ENCODE results near the gene SEMG2. TPM values are rescaled to one million over a fixed set of nuclear protein-coding genes. Genes with fewer than 3 reads are reported as not detected.

Gene SEMG2, protein sequence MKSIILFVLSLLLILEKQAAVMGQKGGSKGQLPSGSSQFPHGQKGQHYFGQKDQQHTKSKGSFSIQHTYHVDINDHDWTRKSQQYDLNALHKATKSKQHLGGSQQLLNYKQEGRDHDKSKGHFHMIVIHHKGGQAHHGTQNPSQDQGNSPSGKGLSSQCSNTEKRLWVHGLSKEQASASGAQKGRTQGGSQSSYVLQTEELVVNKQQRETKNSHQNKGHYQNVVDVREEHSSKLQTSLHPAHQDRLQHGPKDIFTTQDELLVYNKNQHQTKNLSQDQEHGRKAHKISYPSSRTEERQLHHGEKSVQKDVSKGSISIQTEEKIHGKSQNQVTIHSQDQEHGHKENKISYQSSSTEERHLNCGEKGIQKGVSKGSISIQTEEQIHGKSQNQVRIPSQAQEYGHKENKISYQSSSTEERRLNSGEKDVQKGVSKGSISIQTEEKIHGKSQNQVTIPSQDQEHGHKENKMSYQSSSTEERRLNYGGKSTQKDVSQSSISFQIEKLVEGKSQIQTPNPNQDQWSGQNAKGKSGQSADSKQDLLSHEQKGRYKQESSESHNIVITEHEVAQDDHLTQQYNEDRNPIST
- not detected in 2 replicates for total RNA-seq (2014; rRNA removed; shearing (Covaris generic))

- Histone ChIP-seq H3K36me3 (no peaks in the 10 kb centered on the region), H3K4me1 (no peaks in the 10 kb centered on the region), H3K9me3 (replicated peaks) (no peaks in the 10 kb centered on the region), H3K27me3 (peaks cover 28% of the 10 kb centered on the region), H3K27ac (no peak within 1 kb of the TSS), H3K4me3 (no peak within 1 kb of the TSS)
- DNase-seq: no peak
These were observed at the start of gene SEMG2 for GRCh38 chr20:45221076-45221475. Gene SEMG2, plus strand, starts transcription at chr20:45221373. Its CDS starts 17 bp downstream, at chr20:45221390.

DNA sequence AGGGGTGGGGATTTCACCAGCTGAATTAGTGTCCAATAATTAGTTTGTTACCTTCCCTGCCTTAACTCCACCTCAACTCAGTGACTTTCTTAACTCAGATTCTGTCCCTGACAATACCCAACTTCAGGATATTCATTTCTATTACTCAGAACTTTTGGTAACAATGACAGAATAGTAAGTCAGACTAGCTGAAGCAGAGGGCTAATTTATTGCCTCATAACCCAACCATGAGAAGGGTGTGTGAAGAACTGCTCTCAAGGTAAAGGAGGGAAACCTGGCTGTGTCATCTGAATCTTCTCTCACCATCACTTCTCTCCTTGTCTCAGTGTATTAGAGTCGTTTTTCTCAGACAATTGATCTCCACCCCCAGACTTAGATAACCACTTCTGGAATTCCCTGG is 47.7 kb upstream of the SEMG2 start:
- Histone ChIP-seq H3K27me3 (peaks cover 8% of the 10 kb centered on the region), H3K4me1 (no peaks in the 10 kb centered on the region; the same call in 1 of the 2 replicates), H3K36me3 (no peaks in the 10 kb centered on the region), H3K4me3 (no peak overlapping the region), H3K9me3 (replicated peaks) (no peaks in the 10 kb centered on the region), H3K27ac (no peak overlapping the region)
- no peak for DNase-seq

DNA sequence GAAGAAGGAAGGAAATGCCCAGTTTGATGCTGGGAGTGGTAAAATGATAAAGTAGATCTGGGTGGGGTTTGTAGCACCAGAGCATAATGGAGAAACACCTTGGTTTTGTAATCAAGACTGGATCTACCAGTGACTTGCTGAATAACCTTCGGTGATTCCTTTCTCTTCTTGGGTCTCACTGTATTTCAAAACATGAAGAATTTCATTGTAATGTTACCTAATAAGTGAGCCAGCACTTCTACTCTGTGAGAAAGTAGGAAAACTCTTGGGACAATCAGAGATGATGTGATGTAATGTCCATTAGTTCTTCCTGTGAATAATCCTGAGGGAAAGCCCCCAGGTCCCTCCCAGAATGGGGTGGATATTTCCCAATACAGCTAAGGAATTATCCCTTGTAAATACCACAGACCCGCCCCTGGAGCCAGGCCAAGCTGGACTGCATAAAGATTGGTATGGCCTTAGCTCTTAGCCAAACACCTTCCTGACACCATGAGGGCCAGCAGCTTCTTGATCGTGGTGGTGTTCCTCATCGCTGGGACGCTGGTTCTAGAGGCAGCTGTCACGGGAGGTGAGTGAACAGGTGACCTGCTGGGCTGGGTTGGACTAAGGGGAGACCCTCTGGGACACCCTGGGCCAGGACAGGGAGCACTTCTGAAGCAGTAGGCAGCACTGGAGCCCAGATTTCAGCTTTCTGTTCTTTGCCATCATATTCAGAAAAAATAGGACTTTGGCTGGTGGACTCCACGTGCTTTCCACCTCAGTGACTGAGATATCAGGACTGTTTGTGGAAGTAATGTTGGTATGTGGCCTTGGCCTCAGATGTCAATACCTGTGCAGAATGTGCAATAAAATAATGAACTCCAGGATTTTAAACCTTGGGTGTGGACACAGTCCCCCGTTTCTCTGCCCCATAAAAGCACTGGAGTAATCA is 46.5 kb upstream of the SEMG2 start, which contains the start of gene PI3:
Gene PI3 (plus strand): TSS at position 469 of the 931 bp plus-strand sequence. CDS start 21 bp downstream, at position 490.
- Histone ChIP-seq H3K27ac (no peak within 1 kb of the TSS), H3K36me3 (no peaks in the 10 kb centered on the region), H3K27me3 (peaks cover 8% of the 10 kb centered on the region), H3K4me3 (no peak within 1 kb of the TSS), H3K9me3 (replicated peaks) (no peaks in the 10 kb centered on the region), H3K4me1 (no peaks in the 10 kb centered on the region; the same call in 1 of the 2 replicates)
- no peak for DNase-seq

- peaks cover 8% of the 10 kb centered on the region for H3K27me3 ChIP-seq
- H3K4me1 ChIP-seq: peaks cover under 1% of the 10 kb centered on the region
- no peak overlapping the region for H3K4me3 ChIP-seq
- no peaks in the 10 kb centered on the region for H3K36me3 ChIP-seq
- no peak for DNase-seq
- no peaks in the 10 kb centered on the region for H3K9me3 ChIP-seq (replicated peaks)
- no peak overlapping the region for H3K27ac ChIP-seq
These were observed 44.5 kb upstream of the SEMG2 start for GRCh38 chr20:45176526-45177267.

DNA sequence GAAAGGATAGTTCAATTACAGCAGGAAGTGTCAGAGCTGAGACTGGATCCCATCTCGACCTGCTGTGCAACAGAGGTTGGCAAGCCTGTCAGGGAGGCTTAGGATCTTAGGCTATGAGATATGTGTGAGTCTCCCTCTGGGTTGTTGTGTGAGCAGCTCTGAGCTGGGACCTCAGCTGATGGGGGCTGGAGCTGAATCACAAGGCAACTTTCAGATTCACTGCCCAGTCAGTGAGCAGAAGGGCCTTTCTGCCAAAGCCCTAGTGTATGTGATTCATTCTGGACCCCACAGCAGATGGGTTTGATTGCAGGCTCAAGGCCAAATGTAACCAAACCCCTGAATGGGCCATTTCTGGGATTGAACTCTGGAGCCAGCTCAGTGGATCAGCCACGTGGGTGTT is 42.0 kb upstream of the SEMG2 start:
- Histone ChIP-seq H3K4me3 (no peak overlapping the region), H3K4me1 (peaks cover 5% of the 10 kb centered on the region; the same call in 1 of the 2 replicates), H3K27me3 (peaks cover 8% of the 10 kb centered on the region), H3K27ac (no peak overlapping the region), H3K9me3 (replicated peaks) (no peaks in the 10 kb centered on the region), H3K36me3 (no peaks in the 10 kb centered on the region)
- no peak for DNase-seq

GRCh38 chr20:45181639-45182038 is 39.5 kb upstream of the SEMG2 start:
- Histone ChIP-seq H3K27ac (no peak overlapping the region), H3K4me1 (peaks cover 5% of the 10 kb centered on the region; the same call in 1 of the 2 replicates), H3K4me3 (no peak overlapping the region), H3K27me3 (no peaks in the 10 kb centered on the region), H3K9me3 (replicated peaks) (no peaks in the 10 kb centered on the region), H3K36me3 (no peaks in the 10 kb centered on the region)
- peak in 1 of 2 experiments; percentile 24 for DNase-seq

DNA sequence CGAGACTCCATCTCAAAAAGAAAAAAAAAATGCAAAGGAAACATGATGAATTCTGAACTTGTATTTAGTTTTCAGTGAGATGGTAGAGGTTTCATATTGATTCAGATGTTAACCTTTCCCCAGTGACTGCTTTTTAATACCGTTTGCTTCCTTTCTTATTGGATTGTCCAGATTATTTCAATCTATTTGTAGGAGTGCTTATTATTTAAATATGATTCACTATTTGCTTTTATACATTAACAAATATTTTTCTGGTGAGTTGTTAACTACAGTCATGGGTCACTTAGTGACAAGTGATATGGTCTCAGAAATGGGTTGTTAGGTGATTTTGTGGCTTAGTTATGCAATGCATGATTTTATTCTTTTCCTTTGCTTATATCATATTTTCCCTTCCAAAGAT is 38.1 kb upstream of the SEMG2 start:
- no peak overlapping the region for H3K4me3 ChIP-seq
- no peak overlapping the region for H3K27ac ChIP-seq
- DNase-seq: no peak
- peaks cover 5% of the 10 kb centered on the region; the same call in 1 of the 2 replicates for H3K4me1 ChIP-seq
- H3K27me3 ChIP-seq: no peaks in the 10 kb centered on the region
- H3K9me3 ChIP-seq (replicated peaks): no peaks in the 10 kb centered on the region
- H3K36me3 ChIP-seq: no peaks in the 10 kb centered on the region

GRCh38 chr20:45187693-45188092 is 33.5 kb upstream of the SEMG2 start:
- peak in 1 of 2 experiments; percentile 19 for DNase-seq
- Histone ChIP-seq H3K9me3 (replicated peaks) (no peaks in the 10 kb centered on the region), H3K27me3 (no peaks in the 10 kb centered on the region), H3K36me3 (no peaks in the 10 kb centered on the region), H3K4me3 (no peak overlapping the region), H3K27ac (no peak overlapping the region), H3K4me1 (no peaks in the 10 kb centered on the region)

DNA sequence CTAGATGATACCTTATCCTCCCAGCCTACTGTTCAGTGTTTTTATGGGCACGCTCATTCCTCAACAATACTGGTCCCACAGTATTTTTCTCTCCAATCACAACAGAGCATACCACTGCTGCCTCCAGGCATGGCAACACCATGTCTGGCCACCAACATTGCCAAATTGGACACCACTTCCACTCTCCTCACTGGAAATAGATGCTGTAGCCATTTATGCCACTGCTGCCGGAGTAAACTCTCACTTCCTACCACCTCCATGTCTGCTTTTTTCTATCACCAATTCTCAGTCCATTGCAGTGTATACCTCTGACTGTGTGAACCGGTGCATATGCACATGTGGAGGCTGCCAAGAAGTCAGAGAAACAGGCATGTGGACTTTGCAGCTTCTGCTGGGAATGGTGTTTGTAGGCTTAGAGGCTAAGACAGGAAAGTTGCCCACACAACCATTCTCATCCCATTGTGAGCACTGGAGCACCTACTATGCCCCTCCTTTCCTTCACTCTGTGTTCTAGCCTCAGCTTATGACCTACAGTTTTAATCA is 32.0 kb upstream of the SEMG2 start:
- Histone ChIP-seq H3K27me3 (no peaks in the 10 kb centered on the region), H3K4me1 (no peaks in the 10 kb centered on the region), H3K4me3 (no peak overlapping the region), H3K27ac (no peak overlapping the region), H3K36me3 (no peaks in the 10 kb centered on the region), H3K9me3 (replicated peaks) (no peaks in the 10 kb centered on the region)
- no peak for DNase-seq

GRCh38 chr20:45189861-45190260 is 31.3 kb upstream of the SEMG2 start:
- Histone ChIP-seq H3K4me3 (no peak overlapping the region), H3K9me3 (replicated peaks) (no peaks in the 10 kb centered on the region), H3K36me3 (no peaks in the 10 kb centered on the region)

GRCh38 chr20:45191926-45192325 is 29.2 kb upstream of the SEMG2 start:
- H3K27me3 ChIP-seq: no peaks in the 10 kb centered on the region
- DNase-seq: no peak
- no peak overlapping the region for H3K27ac ChIP-seq
- H3K9me3 ChIP-seq (replicated peaks): no peaks in the 10 kb centered on the region
- H3K4me1 ChIP-seq: no peaks in the 10 kb centered on the region
- no peak overlapping the region for H3K4me3 ChIP-seq
- H3K36me3 ChIP-seq: no peaks in the 10 kb centered on the region

More at GRCh38 chr20:45189861-45190260, 31.3 kb upstream of the SEMG2 start:
- Histone ChIP-seq H3K27ac (no peak overlapping the region), H3K27me3 (no peaks in the 10 kb centered on the region), H3K4me1 (no peaks in the 10 kb centered on the region)
- no peak for DNase-seq

GRCh38 chr20:45193331-45193730 is 27.8 kb upstream of the SEMG2 start:
- Histone ChIP-seq H3K27ac (no peak overlapping the region), H3K4me3 (no peak overlapping the region), H3K9me3 (replicated peaks) (no peaks in the 10 kb centered on the region), H3K27me3 (no peaks in the 10 kb centered on the region), H3K36me3 (no peaks in the 10 kb centered on the region), H3K4me1 (no peaks in the 10 kb centered on the region)
- no peak for DNase-seq

DNA sequence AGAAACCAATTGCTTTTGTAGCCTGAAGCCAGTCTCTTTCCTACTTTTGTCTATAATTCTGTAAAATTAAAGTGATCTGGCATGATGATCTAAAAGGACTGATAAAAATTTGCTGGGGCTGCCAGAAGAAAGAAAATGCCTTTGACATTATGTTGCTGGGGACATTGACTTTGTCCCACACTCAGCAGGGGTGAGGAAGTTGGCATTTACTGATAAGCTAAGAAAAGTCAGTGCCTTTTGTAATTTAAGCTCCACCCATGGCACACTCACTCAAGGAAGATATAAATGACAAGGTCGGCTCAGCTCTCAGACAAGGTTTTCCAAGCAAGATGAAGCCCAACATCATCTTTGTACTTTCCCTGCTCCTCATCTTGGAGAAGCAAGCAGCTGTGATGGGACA is 14.4 kb upstream of the SEMG2 start, which contains the start of gene SEMG1:
Gene SEMG1 (plus strand): TSS at position 309 of the 400 bp plus-strand sequence. CDS start 21 bp downstream, at position 330.
- Histone ChIP-seq H3K9me3 (replicated peaks) (no peaks in the 10 kb centered on the region), H3K36me3 (no peaks in the 10 kb centered on the region), H3K27ac (no peak within 1 kb of the TSS), H3K4me1 (no peaks in the 10 kb centered on the region), H3K4me3 (no peak within 1 kb of the TSS), H3K27me3 (peaks cover 3% of the 10 kb centered on the region; the same call in 1 of the 2 replicates)
- no peak for DNase-seq

- Histone ChIP-seq H3K27ac (no peak overlapping the region), H3K36me3 (no peaks in the 10 kb centered on the region), H3K4me3 (no peak overlapping the region), H3K27me3 (peaks cover 2% of the 10 kb centered on the region; the same call in 1 of the 2 replicates), H3K4me1 (no peaks in the 10 kb centered on the region), H3K9me3 (replicated peaks) (no peaks in the 10 kb centered on the region)
- DNase-seq: no peak
These were observed 11.2 kb upstream of the SEMG2 start for GRCh38 chr20:45209924-45210323.
